SH-SY5Y (cell line): Measurements from ENCODE around the gene QRICH1.

Experiments
- GATA2 ChIP-seq: IDR thresholded peaks from 2 replicates; pipeline ENCODE4 v1.6.1; 2011; ENCODE audit warnings: mild to moderate bottlenecking, low read depth, low read length
- GATA3 ChIP-seq: IDR thresholded peaks from 2 replicates; pipeline ENCODE4 v1.6.1; 2011; ENCODE audit warnings: low read depth, mild to moderate bottlenecking, low read length, moderate library complexity

DNA sequence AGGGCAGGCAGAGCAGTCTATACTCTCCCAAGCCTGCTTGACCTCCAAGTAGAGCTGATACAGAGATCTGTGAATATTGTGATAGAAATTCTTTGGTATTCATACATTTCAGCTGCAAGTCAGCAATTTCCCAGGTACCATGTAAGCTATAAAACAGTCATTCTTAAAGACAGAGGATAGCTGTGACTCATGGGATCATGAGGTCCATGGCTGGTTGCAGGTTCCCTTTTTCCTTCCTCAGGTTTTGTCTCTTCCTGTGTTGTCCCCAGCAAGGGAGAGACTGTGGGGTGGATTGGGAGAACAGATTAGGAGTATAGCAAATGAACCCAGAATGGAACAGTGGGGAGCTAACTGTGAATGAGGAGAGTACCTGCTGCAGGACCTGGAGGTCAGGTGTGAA is 109.2 kb downstream of the QRICH1 start:
- TF ChIP-seq GATA2: no peak
- TF ChIP-seq GATA3: no peak
